Activated T-cell treated with anti-CD3 and anti-CD28 coated beads, Interleukin-2, amount 50 U/mL, for 48 hours (primary cell): ENCODE measurements around the gene THBS1.

Experiments
- DNase-seq, 2 experiments: peaks; one replicate each; pipeline ENCODE4 v3.0.0-alpha.2; 2020

Gene THBS1

DNA sequence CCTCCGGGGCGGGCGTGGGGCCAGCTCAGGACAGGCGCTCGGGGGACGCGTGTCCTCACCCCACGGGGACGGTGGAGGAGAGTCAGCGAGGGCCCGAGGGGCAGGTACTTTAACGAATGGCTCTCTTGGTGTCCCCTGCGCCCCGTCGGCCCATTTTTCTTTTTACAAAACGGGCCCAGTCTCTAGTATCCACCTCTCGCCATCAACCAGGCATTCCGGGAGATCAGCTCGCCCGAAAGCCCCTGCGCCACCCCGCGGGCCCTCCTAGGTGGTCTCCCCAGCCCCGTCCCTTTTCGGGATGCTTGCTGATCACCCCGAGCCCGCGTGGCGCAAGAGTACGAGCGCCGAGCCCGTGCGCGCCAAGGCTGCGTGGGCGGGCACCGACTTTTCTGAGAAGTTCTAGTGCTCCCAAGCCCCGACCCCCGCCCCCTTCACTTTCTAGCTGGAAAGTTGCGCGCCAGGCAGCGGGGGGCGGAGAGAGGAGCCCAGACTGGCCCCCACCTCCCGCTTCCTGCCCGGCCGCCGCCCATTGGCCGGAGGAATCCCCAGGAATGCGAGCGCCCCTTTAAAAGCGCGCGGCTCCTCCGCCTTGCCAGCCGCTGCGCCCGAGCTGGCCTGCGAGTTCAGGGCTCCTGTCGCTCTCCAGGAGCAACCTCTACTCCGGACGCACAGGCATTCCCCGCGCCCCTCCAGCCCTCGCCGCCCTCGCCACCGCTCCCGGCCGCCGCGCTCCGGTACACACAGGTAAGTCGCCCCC is at the start of gene THBS1:
Gene THBS1 (plus strand): TSS at position 595 of the 757 bp plus-strand sequence. CDS start 779 bp downstream, outside the sequence.
- DNase-seq: peak; percentile 70 to 71

DNA sequence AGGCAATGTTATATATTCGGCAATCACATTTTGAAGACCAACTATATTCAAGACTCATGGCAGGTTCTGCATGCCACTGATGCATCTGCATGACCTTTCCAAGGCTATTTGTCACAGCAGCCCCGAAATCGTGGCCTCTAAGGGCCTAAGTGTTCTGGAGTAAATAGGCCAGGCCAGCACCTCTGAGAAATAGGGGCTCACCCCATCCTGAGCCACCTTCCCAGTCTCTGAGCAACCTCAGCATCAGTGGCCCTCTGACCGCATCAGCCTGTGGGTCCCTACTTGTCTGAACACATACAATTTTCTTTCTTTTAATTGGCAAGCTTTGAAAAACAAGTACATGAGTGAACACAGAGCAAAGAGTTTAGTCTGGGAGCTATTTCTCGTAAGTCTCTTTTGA is 45.9 kb upstream of the THBS1 start:
- no peak for DNase-seq

DNA sequence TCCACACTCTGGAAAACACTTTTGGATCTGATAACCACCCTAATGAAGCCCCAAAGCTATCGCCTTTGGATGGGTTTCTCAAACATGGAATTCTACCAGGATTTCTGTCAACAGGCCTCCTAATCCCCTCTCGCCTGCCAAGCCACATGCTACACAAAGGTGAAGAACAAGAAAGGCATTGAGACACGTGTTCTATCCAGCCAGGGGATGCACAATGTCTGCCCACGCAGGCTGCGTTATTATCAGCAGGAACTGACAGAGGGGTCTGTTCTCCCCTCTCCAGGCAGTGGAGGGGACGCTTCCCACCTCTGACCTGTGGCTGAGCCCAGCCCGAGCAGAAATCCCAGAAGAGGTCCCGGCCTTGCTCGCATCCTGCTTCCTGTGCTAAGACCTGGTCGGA is 45.4 kb upstream of the THBS1 start:
- DNase-seq: no peak

DNA sequence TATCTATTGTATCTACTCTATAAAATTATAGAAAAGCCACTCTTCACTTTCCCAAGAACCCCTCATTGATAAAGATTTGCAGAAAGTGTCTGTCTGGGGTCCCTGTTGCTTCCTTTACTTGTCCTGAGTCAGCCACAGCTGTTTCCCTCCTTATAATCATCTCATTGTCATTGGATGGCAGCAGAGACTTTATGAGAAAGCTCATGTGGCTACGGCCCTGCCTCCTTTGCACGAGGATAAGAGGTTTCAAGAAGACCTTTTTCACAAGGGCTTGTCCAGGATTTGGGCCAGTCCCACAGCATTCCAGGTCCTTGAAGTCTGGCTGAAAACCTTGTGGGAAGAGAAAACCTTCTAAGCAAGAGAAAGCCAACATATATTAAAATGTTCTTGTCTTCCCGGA is 41.9 kb upstream of the THBS1 start:
- no peak for DNase-seq

DNA sequence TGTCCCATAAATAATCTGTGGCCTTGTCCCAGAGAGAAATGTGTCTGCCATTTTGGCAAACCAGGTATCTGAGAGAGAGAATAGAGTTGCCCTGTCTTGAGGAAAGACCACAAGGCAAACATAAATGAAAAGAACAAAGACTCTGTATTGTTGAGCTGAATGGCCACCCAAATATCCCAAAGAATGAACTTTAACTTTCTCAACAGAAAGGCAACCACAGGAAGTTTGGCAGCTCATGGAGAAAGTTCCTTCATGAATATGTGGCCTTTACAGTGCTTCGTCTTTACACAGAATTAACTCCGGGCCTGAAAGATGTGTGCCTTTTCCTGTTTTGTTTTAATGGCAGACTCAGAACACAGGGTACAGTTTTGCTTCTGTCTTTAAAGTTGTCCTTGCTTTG is 41.4 kb upstream of the THBS1 start:
- no peak for DNase-seq

DNA sequence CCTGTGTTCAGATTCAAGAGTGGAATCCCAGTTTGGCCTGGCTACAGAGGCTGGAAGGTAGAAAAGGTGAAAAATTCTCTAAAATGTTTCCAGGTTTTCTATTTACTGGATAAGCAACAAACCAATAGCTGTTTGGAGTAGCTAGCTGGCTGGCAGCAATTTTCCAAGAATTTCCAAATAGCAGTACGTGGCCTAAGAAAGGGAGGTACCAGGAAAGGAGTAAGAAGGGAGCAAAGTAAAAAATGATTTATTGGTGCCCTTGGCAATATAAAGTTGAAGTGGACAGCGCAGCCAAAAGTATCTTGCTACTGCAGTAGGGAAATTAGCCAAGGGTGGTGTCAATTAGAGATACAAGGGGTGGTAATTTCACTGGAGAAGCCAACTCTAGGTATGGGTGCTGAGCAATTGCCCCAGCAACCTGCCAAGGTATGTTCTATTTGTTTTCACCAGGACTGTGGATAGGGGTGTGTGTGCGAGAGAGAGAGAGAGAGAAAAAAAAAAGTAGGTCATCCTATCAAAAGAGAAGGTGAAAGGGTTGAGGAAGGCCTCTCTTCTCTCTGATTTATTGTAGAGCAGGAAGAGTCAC is 40.8 kb upstream of the THBS1 start:
- DNase-seq: no peak

DNA sequence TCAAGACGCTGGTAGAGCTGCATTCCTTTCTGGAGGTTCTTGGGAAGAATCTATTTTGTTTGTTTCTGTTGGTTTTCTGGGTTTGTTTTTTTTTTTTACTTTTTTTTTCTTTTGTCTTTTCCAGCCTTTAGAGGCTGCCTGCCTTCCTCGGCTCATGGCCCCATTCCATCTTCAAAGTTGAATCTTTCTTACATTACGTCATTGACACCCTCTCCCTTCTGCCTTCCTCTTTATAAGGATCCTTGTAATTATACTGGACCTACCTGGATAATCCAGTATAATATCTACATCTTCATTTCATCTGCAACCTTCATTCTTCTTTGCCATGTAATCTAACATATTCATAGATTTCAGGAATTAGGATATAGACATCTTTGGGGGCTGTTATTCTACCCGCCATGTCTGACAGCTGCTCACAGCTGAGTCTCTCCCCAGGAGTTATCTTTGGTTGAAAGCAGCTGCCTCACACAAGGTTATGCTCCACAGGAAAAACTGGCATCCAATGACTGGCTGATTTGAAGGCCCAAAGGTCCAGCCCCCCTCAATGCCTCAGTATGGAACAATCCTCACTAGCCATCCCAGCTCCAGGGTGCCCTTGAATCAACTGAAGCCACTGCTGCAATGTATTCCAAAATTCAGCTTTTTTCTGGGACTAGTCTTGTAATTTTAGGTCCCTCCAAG is 38.4 kb upstream of the THBS1 start:
- DNase-seq: no peak

DNA sequence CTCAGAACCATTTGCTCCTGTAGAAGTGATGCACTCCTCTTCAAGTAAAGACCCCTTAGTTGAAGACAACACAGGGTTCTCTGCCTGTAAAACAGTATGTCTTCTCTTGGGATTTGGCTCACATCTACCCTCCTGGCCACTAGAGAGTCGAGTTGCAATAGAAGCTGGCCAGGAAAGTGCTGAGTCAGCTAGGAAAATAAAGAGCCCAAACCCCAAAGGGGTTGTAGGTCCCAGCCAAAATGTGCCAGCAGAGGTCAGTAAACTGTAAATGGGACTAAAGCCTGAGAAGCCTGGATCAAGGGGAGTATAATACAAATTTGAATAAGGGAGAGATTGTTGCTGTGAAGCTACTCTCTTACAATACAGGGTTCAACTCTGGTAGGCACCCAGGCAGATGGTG is 37.2 kb upstream of the THBS1 start:
- DNase-seq: no peak

DNA sequence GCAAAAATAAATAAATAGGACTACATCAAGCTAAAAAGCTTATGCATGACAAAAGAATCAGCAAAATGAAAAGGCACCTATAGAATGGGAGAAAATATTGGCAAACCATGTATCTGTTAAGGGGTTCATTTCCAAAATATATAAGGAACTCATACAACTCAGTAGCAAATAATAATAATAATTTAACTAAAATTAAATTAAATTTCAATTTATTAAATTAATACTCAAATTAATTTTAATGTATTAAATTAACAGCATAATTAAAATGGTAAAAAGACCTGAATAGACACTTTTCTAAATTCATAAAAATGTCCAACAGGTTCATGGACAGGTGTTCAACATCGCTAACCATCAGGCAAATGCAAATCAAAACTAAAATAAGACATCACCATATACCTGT is 34.0 kb upstream of the THBS1 start:
- DNase-seq: no peak

DNA sequence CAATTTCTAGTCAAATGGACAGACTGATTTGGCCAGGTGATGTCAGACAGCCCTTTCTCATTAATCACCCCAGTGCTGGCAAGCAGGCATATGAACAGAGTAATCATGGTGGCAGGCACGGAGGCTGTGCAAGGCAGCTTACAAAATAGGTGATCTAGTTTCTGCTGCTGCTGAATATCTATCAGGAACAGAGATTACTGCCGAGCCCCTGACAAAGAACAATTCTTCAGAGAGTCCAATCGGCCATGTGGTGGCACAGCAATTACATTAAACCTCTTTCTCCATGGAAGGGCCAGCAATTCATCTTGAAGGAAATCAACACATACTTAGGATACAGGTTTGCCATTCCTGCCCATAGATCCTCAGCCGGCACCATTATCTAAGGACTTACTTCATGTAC is 32.3 kb upstream of the THBS1 start:
- no peak for DNase-seq

DNA sequence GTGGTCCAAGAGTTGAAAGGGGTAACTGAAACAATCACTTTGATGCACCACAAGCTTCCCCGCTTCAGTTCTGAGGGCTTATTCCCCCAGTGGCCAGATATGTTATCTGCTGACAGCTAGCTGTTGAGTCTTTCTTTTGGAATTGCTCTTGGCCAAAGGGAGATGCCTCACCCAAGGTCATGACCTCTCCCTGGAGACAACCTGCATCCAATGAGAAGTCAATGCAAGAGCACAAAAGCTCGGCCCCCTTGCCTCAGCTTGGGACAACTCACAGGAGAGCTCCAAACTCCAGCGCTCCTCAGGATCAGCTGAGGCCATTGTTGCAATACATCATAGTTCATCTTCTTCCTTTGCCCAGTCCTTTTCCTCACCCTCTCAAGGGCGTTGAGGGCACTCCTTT is 31.0 kb upstream of the THBS1 start:
- DNase-seq: no peak

DNA sequence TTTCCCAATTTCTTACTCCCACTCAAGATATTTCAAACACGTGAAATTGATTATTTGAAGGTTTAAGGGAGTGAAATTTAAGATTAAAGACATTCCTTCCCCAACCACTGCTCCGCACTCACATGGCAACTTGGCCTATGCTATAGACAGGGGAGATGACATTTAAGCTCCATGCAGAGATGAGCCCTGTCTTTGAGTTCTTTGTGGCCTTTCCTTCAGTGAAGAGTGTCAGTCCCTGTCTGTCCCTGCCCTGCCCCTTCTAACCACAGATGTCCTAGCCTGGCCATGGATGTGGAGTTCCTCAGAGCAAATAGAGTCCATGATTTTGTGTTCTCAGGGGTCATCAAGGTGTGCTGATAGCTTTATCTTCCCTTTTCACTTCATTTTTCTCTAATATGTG is 29.4 kb upstream of the THBS1 start:
- DNase-seq: no peak

DNA sequence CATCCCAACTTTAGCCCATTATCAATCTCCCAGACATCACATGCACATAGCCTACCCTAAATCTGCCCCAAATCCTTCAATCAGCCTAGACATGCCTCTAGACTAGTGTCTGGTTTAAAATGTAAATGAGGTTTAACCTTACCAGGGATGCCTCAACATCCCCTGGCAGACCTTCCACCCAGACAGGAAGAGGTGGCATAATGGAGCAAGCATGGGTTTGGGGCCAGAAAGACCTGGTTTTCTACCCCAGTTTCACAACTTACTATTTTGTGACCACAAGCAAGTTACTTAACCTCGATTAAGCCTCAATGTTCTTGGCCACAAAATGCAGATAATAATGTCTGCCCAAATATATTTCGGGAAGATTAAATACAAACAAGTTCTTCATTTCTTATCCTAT is 28.3 kb upstream of the THBS1 start:
- no peak for DNase-seq

DNA sequence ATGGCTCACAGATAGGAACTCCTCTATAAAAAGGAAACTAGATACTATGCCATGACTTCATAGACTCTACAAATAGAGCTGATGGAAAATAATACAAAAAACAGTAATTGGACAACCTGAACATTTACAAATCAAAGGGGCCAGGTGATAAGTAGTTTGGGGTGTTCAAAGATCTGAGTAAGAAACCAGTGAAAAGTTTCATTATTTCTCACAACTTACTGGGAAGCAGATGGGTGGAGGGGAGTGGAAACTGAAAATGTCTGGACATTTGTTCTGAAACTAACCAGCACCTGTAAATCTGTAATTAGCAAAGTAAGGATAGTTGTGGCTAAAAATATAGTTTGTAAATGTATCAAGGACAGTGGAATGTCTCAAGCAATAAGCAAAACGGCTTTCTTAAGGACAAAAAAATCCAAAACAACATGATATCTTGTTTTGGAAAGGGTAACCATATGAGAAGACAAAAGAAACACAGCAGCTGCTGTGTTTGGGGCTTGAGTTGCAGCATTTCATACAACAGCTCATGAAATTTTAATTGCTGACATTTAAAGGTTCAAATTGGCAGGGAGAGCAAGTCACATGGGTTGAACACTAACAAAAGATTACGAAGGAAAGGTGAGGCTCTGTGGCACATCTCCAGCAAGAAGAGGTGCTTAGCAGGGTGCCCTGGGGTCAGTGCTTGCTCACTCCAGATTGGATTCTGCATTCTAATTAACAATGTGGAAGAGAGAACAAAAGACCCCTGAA is 26.8 kb upstream of the THBS1 start:
- DNase-seq: no peak

DNA sequence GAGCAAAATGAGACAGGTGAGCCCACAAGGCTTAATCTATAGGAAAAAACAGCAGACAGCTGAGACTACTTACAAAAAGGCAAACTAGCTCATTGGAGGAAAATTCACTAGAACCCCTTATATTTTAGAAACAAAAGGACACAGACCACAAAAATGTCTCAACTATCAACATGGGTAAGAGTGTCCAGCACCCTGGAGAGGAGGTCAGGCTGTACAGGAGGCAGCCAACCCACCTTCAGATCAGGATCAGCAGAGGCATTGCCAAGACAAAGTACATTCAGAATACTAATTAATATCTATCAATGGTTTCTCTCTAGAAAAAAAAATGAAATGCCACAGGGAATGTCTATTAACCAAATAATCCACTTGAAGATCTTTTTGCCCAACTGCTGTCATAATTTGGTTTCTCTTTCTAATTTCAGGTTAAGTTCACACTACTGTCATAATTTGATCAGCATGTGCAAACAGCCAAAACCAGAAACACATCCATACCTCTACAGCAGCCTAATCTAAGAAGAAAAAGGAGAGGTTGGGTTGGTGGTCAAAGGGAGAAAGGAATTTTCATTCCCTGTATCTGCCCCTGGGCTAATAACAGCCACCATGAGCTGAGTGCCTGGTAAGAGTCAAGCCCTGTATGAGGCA is 26.0 kb upstream of the THBS1 start:
- DNase-seq: no peak

DNA sequence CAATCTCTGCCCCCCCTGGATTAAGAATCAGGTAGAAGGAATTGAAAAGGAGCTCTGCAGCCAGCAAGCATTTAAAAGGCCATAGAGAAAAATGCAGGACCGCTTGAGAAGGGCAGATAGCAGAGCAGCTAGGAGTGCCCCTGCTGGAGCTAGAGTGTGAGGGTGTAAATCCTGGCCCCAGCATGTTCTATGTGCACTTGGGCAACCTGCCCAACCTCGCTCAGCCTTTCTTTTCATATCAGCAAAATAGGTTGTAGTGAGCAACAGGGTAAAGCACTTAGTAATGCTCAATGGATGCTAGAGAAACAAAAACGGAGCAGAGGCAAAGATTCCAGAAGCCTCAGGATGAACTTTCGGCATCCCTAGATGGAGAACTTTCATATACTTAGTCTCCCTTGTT is 25.0 kb upstream of the THBS1 start:
- DNase-seq: no peak

DNA sequence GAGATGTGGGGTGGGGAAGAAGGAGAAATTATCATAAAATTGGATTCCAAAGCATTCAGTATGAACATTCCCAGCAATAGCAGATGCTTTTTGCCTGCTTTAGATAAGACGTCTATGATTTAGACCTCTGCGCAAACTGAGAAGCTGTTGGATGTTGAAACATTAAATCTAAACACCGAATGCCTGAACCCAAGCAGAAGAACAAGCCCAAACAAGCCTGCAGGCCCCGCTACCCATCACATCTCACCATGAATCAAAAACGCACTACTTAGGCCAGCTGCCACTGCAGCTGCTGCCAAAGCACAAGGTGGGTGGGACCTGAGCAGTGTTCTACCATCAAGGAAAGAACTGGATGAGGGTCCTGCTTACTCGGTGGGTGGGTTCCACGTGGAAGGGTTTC is 24.4 kb upstream of the THBS1 start:
- DNase-seq: no peak

DNA sequence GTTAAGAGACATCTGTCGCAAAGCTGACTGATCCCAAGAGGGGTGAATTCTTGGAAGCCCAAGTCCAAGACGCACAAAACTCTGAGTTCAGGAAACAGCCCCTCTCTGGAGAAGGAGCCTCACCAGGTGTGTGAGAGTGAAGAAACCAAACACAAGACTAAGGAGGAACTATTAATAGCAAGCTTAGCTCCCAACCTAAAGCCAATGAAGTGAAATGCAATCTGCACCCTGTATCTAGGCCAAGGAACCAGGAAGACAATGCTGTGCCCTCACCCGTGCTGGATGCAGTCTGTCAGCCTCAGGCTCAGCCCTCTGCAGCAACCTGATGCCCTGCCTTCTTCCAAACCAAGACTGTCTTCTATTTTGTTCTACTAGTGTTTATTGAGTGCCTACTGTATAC is 22.5 kb upstream of the THBS1 start:
- DNase-seq: no peak

DNA sequence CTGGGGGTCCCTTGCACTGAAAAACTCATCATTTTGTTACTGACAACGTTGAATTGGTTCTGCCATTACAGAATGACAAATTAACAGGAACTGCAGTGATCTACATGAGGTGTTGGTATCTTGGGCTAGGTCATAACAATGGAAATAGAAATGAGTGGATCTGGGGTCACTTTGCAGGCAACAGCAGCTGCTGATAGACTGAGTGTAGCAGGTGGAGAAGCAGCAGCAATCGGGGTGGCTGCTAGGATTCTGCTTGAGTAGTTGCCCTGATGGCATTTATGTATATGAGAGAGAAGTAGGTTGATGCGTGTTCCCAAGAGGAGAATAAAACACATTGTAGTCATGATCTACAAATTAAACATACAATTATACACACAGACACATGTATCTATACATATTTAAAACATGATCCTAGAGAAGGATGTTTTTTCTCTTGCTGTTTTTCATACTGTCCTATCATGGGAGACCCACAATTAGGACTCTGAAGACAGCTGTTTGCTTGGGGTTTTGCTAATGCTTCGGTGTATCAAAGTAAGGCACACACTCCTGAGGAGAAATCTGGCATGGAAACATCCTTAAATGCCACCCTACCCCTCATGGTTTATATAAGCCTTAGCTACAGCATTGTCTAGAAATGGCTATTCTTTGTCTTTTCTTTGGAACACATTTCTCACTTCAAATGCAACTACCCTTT is 15.8 kb upstream of the THBS1 start:
- no peak for DNase-seq

DNA sequence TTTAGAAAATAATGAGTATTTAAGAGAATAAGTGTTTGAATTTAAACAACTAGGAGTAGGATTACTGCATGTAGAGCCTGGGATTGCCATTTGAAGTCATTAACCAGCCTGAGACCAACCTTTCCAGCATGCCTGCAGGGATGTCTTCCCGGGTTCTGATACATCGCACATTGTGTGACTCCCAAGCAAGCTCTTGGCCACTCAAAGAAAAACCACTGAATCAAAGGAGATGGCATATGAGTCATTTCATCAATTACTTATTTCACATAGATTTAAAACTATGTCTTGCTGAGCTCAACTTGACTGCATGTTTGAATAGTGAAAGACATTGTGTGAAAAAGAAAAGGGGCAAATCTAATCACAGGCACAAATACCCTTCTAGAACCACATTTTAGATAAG is 15.0 kb upstream of the THBS1 start:
- DNase-seq: no peak

DNA sequence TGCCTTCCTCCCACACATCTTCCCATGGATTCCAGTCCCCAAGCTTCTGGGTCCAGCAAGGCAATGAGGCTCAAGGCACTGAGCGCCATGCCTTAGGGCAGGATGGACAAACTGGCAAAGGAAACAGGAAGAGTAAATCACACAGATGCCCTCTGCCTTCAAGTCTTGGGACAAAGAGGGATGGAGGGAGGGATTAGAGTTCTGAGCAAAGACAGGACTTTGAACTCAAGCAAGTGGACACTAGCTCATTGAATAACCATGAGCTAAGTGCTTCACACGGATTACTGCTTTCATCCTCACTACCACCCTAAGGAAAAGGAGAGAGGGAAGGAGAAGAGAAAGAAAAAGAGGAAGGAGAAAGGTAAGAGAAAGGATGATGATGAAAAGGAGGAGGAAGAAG is 7.6 kb upstream of the THBS1 start:
- no peak for DNase-seq

DNA sequence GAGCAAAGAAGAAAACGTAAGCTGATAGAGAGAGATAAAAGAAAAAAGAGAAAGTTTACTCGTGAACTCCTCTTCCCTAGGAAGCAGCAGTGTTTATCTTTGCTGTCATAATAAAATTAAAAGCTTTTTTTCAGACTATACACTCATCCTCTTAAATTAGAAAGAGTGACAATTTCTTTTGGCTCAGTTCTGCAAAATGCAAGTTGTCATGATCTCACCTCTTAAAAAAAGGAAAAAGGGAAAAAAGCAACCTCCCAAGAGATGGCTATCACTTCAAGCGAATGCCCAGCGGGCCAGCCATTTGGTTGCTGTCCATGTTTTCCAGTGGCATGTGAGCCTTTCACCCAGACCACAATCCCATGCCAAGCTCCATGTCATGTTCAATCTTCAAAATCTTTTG is 7.0 kb upstream of the THBS1 start:
- no peak for DNase-seq

DNA sequence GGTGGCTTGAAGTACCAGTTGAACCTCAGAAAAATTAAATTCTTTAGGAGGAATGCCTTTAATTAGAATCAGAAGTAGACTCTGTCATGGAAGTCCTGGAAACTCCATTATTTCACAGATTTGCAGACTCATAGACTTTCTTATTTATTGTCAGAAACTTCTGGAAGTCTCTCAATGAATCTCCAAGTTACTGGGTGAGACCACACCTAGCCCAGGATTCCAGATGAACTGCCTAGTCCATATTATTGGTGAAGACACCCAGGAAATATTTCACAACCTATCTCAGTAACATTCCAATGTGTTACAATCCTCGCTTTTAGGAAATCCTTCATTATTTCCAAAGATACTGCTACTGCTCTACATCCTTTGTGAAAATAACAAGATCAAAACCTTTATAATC is 6.5 kb upstream of the THBS1 start:
- DNase-seq: no peak
